ENCODE results near the gene NR2E3.
"Not testable (repeated sequence)": the region's sequence is repeated elsewhere in the genome, so short reads cannot be mapped to it uniquely, and the experiment has no call there.

NR2E3 gene

DNA sequence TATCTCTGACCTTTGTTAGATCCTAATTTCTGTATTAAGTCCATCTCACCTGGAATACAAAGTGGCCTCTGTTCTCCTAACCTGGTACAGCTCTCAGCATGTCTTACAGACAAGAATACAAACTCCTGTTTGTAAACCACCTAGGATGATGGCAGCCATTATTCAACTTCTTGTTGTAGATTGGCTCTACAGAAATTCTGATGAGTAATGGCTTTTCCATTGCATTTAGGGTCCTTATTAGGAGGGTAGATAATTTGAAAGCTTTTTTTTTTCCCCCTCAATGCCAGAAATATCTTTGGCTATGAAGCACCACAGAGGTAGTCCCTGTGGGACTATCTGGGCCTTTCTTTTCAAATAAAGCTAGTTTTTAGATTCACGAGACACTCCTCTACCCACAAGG lies 9.8 kb downstream of the NR2E3 start:
- DNase-seq: no peak

DNA sequence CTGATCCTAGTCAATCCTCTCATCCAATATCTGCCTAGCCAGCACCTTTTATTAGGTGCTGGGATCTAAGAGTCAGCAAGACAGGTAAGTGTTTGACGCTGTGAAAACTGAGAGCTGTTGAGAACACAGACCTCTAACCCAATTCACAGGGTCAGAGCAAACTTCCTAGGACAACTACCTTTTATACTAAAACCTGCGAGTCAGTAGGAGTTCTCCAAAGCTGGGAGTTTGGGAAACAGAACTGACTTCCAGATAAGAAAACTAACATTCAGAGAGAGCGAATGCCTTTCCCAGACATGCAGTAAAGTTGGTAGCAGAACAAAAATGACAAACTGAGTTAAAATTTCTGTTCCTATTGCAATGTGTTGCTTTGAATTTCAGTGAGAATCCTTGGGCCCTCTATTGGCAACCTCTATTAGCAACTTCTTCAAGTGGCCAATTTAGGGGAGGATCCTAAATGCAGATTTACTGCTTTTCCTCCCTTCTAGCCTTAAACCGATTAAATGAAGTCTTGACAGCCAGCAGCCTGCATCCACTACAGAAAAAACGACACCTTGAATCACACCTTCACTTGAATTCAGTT lies 11.3 kb downstream of the NR2E3 start:
- DNase-seq: no peak

DNA sequence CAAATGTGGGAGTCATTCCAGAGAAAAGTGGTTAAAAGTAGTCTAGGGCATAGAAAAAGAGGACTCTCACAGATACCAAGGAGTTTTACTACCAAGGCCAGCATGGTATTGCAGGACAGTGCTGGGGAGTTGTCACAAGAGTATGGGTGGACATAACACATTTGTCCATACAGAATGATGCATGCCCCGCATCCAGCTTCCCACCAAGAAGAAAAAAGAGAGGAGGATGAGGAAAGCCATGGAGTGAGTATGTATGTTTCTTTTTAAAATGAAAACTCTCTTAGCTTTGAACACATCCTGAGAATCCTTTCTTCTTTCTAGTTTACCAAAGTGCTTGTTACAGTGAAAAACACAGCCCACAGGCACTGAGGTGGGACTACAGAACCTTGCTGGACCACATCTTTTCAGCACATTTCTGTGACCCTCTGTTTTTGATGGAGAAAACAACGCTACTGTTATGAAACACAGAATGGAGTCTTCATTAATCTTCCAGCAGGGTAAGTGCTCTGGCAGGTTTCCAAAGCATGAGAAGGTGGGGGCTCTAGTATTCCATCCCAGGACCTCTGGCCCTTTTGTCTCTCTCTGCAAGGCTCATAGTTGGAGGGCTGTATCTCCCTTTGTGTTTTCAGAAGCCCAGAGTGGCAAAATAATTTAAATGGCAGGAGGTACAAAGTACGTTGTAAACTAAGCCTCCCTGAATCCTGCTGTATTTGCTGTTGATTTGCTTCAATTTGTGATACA lies 12.7 kb downstream of the NR2E3 start:
- DNase-seq: no peak

DNA sequence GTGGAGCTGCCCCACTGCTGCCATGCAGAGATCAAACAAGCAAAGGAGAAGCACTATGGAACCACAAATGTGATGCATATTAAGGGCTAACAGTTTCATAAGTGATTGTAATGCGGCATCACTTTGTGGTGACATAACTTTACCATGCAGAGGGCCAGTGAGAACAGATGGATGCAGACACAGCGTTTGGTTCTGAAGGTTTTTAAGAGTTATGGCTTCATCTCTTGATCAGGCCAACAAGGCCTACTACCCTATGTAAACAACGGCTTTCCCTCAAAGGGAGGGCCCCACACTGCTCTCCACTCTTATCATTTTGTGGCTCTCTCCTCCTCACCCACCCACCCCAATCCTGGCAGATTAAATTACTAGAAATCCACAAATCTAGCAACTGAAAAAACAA lies 13.4 kb downstream of the NR2E3 start:
- DNase-seq: no peak

DNA sequence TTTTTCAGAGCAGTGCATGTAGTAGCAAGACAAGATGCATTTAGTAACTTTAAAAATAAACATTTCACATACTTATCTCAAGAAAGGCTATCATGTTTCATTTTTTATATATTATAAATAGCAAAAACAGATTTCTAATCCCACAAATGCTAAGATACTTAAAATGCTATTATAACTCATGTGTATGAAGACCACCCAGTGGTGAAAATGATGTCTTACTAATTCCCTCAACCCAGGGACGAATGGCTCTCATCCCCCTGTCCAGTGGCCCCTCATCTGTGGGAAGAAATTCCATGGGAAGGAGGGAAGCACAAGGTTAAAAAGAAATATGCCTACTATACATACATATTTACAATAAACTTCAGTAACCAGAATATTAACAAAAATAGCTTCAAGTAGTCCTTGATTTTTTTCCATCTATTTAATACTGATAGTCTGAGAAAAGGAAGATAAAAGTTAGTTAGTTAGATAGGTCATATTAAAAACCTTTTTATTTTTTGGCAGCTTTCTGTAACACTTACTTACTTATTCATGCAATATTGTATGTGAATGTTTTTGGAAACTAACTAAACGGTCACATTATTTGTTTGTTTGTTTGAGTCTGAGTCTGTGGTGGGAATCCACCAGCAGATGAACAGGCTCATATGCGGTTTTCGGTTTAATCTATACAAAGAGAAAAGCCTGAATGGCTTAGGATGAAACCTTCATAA lies 14.8 kb downstream of the NR2E3 start:
- no peak for DNase-seq

DNA sequence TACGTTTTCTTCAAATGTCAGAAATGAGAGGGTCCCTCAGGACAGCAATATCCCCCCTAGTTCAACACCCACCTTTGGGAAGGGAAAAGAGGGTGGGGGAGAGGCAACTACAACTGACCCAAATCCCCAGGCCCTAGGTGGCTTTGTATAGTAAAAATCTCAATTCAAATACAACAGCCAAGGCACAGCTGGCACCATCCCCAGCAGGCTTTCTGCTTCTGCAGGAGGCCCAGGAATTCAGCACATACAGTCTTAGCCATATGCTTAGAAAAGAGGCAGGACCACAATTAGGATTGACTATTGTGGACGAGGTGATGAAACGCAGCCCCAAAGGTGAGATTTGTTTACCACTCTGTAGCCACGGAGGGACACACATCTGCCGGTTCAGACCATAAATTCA lies 15.8 kb downstream of the NR2E3 start:
- no peak for DNase-seq

DNA sequence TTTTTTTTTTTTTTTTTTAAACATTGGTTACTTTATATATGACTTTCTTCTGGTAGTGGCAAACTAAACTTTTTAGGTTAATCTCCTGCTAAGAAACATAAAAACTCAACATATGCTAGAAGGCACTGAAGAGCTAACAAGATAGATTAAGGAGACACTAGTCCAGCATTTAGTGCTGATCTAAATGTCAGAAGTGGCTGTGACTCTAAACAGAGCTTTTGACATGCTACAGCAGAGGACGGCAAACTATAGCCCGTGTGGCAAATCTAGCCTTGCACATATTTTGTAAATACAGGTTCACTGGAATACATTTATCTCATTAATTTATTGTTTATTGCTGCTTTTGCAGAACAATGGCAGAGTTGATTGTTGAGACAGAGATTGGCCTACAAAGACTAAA lies 20.6 kb downstream of the NR2E3 start:
- DNase-seq: no peak

DNA sequence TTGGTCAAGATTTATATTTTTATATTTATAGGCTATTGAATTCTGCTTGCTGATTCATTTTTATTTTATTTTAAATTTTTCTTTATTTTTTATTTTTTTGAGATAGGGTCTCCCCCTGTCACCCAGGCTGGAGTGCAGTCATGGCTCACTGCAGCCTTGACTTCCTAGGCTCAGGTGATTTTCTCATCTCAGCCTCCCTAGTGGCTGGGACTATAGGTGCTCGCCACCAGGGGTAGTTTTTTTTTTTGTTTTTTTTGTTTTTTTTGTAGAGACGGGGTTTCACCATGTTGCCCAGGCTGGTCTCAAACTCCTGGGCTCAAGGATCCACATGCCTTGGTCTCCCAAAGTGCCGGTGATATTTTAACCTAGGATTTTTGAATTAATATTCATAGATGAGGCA lies 31.2 kb downstream of the NR2E3 start:
- no peak for DNase-seq

DNA sequence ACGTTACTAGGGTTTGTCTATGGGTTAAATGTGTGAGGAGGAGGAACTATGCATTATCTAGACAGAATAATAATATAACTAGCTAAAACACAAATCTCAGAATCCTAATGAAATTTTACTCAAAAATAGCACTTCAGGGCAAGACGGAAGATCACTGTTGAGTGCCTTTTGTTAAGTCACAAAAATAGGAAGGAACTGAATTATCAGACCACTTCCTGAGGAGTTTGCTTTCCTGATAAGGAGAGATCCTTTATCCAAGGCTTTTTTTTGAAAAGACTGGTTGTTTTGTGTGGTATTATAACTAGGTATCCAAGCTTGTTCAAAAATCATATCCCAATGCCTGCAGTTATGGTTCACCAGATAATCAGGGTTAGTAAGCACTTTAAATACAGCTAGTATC lies 34.6 kb downstream of the NR2E3 start:
- DNase-seq: no peak

DNA sequence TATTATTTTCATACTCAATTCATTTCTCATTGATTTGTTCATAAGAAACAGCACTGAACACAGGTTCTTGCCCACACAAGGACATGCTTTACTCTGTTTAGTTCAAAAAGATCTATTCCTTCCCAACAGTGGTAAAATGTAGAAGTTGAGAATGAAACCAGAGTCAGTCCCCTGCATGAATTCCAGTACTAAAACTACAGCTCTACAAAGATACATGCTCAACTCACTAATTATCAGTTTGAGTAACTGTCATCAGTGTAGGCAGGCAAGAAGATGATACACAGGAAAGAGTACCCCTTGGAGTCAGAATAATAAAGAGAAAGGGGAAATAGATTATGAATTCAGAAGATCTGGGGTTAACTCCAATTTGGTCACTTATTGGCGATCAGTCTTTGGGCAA lies 43.2 kb downstream of the NR2E3 start:
- no peak for DNase-seq

DNA sequence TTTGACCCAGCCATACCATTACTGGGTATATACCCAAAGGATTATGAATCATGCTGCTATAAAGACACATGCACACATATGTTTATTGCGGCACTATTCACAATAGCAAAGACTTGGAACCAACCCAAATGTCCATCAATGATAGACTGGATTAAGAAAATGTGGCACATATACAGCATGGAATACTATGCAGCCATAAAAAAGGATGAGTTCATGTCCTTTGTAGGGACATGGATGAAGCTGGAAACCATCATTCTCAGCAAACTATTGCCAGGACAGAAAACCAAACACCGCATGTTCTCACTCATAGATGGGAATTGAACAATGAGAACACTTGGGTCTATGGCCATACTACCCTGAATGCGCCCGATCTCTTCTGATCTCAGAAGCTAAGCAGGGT lies 47.9 kb downstream of the NR2E3 start:
- DNase-seq: not testable (repeated sequence)

Data from NCI-H2081 treated with DMSO at 0.1 percent for 48 hours (cell line).